SK-N-SH (cell line): ENCODE measurements around the gene PRKCQ. TPM values are rescaled to one million over a fixed set of nuclear protein-coding genes. Genes with fewer than 3 reads are reported as not detected.

Source experiments
- CTCF ChIA-PET: fragments of 300-600, 350-600 bp; formaldehyde crosslinking; extraction: SDS; loops from one replicate; lab custom pipeline; 2021; lab: Yijun Ruan, JAX
- POLR2A ChIA-PET: fragments of 350-600 bp; sonication (Branson Sonifier 250); formaldehyde crosslinking; extraction: SDS; loops from one replicate; lab custom pipeline; 2020; ENCODE audit warnings: antibody characterized with exemption, inconsistent platforms; lab: Yijun Ruan, JAX
- DNase-seq: peaks from one replicate; pipeline ENCODE4 v3.0.0; 2012
- H2AFZ ChIP-seq: fragments of 200-600 bp; sonication (generic); 2 replicates; pipeline ENCODE4 v1.8.1; 2016; ENCODE audit warnings: antibody characterized with exemption, mild to moderate bottlenecking, low read depth
- H3F3A ChIP-seq: fragments of 200-600 bp; sonication (generic); replicated peaks from 2 replicates; pipeline ENCODE3; 2016; ENCODE audit warnings: antibody characterized with exemption, mild to moderate bottlenecking; ENCODE audit not compliant: insufficient read depth
- H3K27ac ChIP-seq, 2 experiments: fragments of 200-500 bp in 1 of 2; fragments of 200-600 bp in 1 of 2; sonication (Bioruptor generic) in 1 of 2; sonication (generic), shearing (Covaris generic) in 1 of 2; 2 replicates each; pipeline versions ENCODE4 v1.5.1 to v1.6.1; 2014 to 2016; ENCODE audit warnings: low read depth in 2 of 2, inconsistent platforms in 1 of 2, low read length in 1 of 2, mild to moderate bottlenecking in 1 of 2, mixed read lengths in 1 of 2
- H3K27me3 ChIP-seq: fragments of 200-600 bp; sonication (generic), shearing (Covaris generic); 2 replicates; pipeline ENCODE4 v1.6.1; 2016; ENCODE audit warnings: mixed run types; ENCODE audit not compliant: insufficient read depth
- H3K36me3 ChIP-seq, 2 experiments: fragments of 200-500 bp in 1 of 2; fragments of 200-600 bp in 1 of 2; sonication (Bioruptor generic) in 1 of 2; sonication (generic) in 1 of 2; replicated peaks in 1 of 2; 2 replicates each; pipeline versions ENCODE3 to v1.5.1; 2014 to 2016; ENCODE audit warnings: low read length in 1 of 2, mild to moderate bottlenecking in 1 of 2; ENCODE audit not compliant: insufficient read depth in 2 of 2, control insufficient read depth in 1 of 2
- H3K4me1 ChIP-seq, 2 experiments: fragments of 200-500 bp in 1 of 2; fragments of 200-600 bp in 1 of 2; sonication (Bioruptor generic) in 1 of 2; sonication (generic), shearing (Covaris generic) in 1 of 2; 2 replicates each; pipeline versions ENCODE4 v1.5.1 to v1.6.1; 2014 to 2016; ENCODE audit warnings: low read depth in 1 of 2, low read length in 1 of 2, mixed run types in 1 of 2; ENCODE audit not compliant: insufficient read depth in 2 of 2, control insufficient read depth in 1 of 2
- H3K4me2 ChIP-seq: fragments of 200-600 bp; sonication (generic), shearing (Covaris generic); 2 replicates; pipeline ENCODE4 v1.6.1; 2017; ENCODE audit warnings: mixed run types
- H3K4me3 ChIP-seq, 2 experiments: fragments of 200-500 bp in 1 of 2; fragments of 200-600 bp in 1 of 2; sonication (Bioruptor generic) in 1 of 2; sonication (generic), shearing (Covaris generic) in 1 of 2; 2 replicates each; pipeline versions ENCODE4 v1.5.1 to v1.8.1; 2014 to 2016; ENCODE audit warnings: low read depth in 2 of 2, inconsistent platforms in 1 of 2, low read length in 1 of 2, mild to moderate bottlenecking in 1 of 2, mixed read lengths in 1 of 2, moderate library complexity in 1 of 2
- H3K79me2 ChIP-seq: fragments of 200-600 bp; sonication (generic); 2 replicates; pipeline ENCODE4 v1.8.1; 2017; ENCODE audit warnings: mild to moderate bottlenecking; ENCODE audit not compliant: insufficient read depth
- H3K9ac ChIP-seq: fragments of 200-600 bp; sonication (generic); 2 replicates; pipeline ENCODE4 v1.6.1; 2017; ENCODE audit warnings: mixed run types
- H3K9me2 ChIP-seq: fragments of 200-600 bp; sonication (generic); 2 replicates; pipeline ENCODE4 v1.6.1; 2017; ENCODE audit warnings: mixed run types
- H3K9me3 ChIP-seq: fragments of 200-600 bp; sonication (generic); 2 replicates; pipeline ENCODE4 v1.6.1; 2017; ENCODE audit warnings: mixed run types, mild to moderate bottlenecking, moderate library complexity
- H4K20me1 ChIP-seq: fragments of 200-600 bp; sonication (generic); 2 replicates; pipeline ENCODE4 v1.6.1; 2017; ENCODE audit warnings: mild to moderate bottlenecking, mixed run types; ENCODE audit not compliant: insufficient read depth
- CTCF ChIP-seq: fragments of 200-600 bp; sonication (generic); IDR thresholded peaks from 2 replicates; pipeline ENCODE4 v1.6.1; 2017; ENCODE audit warnings: antibody characterized with exemption, mild to moderate bottlenecking, moderate library complexity
- FOXM1 ChIP-seq: IDR thresholded peaks from 2 replicates; pipeline ENCODE4 v1.4.0; 2012; ENCODE audit warnings: low read depth, mild to moderate bottlenecking
- GABPA ChIP-seq: IDR thresholded peaks from 2 replicates; pipeline ENCODE4 v1.4.0; 2012; ENCODE audit warnings: low read depth, mild to moderate bottlenecking
- GATA2 ChIP-seq: sonication (generic); formaldehyde crosslinking; IDR thresholded peaks from 2 replicates; pipeline ENCODE4 v1.5.0; 2020; ENCODE audit warnings: mild to moderate bottlenecking, missing genetic modification reagents
- NRF1 ChIP-seq: IDR thresholded peaks from 2 replicates; pipeline ENCODE4 v1.6.1; 2012; ENCODE audit warnings: low read depth, mild to moderate bottlenecking, low read length
- POLR2AphosphoS5 ChIP-seq: IDR thresholded peaks from 2 replicates; pipeline ENCODE4 v1.6.1; 2012; ENCODE audit warnings: low read depth, low read length
- RAD21 ChIP-seq: IDR thresholded peaks from 2 replicates; pipeline ENCODE4 v1.6.1; 2012; ENCODE audit warnings: mild to moderate bottlenecking, low read length
- RXRA ChIP-seq: IDR thresholded peaks from 2 replicates; pipeline ENCODE4 v1.4.0; 2012; ENCODE audit warnings: low read depth, mild to moderate bottlenecking, borderline replicate concordance
- SIN3A ChIP-seq: IDR thresholded peaks from 2 replicates; pipeline ENCODE4 v1.6.1; 2012; ENCODE audit warnings: low read depth, mild to moderate bottlenecking, low read length, moderate library complexity, borderline replicate concordance
- SMC3 ChIP-seq: IDR thresholded peaks from 2 replicates; pipeline ENCODE4 v1.6.1; 2012; ENCODE audit warnings: low read depth, low read length, improper control_type of control experiment
- USF1 ChIP-seq: IDR thresholded peaks from 2 replicates; pipeline ENCODE4 v1.4.0; 2012; ENCODE audit warnings: low read depth, borderline replicate concordance
- YY1 ChIP-seq: IDR thresholded peaks from 2 replicates; pipeline ENCODE4 v1.4.0; 2012; ENCODE audit warnings: low read depth, mild to moderate bottlenecking
- WGBS: methylation state at CpG from one replicate; pipeline ENCODE4 v1.1.6; 2017; ENCODE audit warnings: low lambda C conversion rate; 5-methylcytosine and 5-hydroxymethylcytosine counted together
- polyA plus RNA-seq, 3 experiments: library from polyadenylated mRNA; depleted of rRNA; stranded (reverse); fragments of >200 nt; gene quantifications; 2 replicates each; pipeline ENCODE4 v1.2.3, GENCODE V29; 2012

Gene PRKCQ
- polyA plus RNA-seq, 1 of the 3 experiments (the other 2 are of a cell fraction), result 0.18 TPM

GRCh38 chr10:6494936-6495592 is 85.0 kb downstream of the PRKCQ start (continued):
- TF ChIP-seq CTCF, result no peak
- no peak for TF ChIP-seq USF1
- no peak for TF ChIP-seq FOXM1
- no peak for TF ChIP-seq YY1

- no peak overlapping the region for H3K27ac ChIP-seq
- peaks cover 0 to 5% of the 10 kb centered on the region in 2 experiments; a peak in 1 of 4 replicates for H3K4me1 ChIP-seq
- ChIA-PET POLR2A (no interaction called here), CTCF (interaction anchor here (1.6 kb wide), 1 partner anchor 13 kb away, joined by 3 read pairs; no protein-coding TSS in a partner anchor)
- no peak overlapping the region for H3K4me3 ChIP-seq
- TF ChIP-seq NRF1, result no peak
- TF ChIP-seq GABPA, result no peak
- no peak for TF ChIP-seq GATA2 (CRISPR knock-in tag)
- no peak for TF ChIP-seq SMC3
- no peak for TF ChIP-seq YY1
- no peak for TF ChIP-seq POLR2AphosphoS5
- TF ChIP-seq RAD21, result no peak
- TF ChIP-seq RXRA, result no peak
- no peak for TF ChIP-seq SIN3A
- H3K79me2 ChIP-seq, result no peaks in the 10 kb centered on the region
- H3K9ac ChIP-seq, result no peak overlapping the region
- DNase-seq, result no peak
- WGBS, result 28% methylated on average over 2 of the region's 2 CpGs
- no peaks in the 10 kb centered on the region for H3K36me3 ChIP-seq
- H3F3A ChIP-seq, result no peaks in the 10 kb centered on the region
- H3K4me2 ChIP-seq, result no peak overlapping the region; the same call in 1 of the 2 replicates
- H3K9me2 ChIP-seq, result no peaks in the 10 kb centered on the region
- H3K9me3 ChIP-seq, result no peaks in the 10 kb centered on the region
- peaks cover 13% of the 10 kb centered on the region; the same call in 1 of the 2 replicates for H3K27me3 ChIP-seq
- H4K20me1 ChIP-seq, result no peaks in the 10 kb centered on the region
- no peak overlapping the region for H2AFZ ChIP-seq
Observed at GRCh38 chr10:6494442-6494819, 85.6 kb downstream of the PRKCQ start.
